Tibial artery (tissue), 4 donors: Measurements from ENCODE around the gene NTN4.

Experiments
- DNase-seq, 2 donors: peaks; one replicate each; pipeline ENCODE4 v3.0.0-alpha.2; 2019
- H3K27ac ChIP-seq, 2 donors: fragments of 200-600 bp; sonication (generic) in 1 of 2; 1 replicate in 1 of 2; 2 replicates in 1 of 2; pipeline ENCODE4 v1.5.1; 2018 to 2019; ENCODE audit warnings: mild to moderate bottlenecking in 1 of 2
- H3K27me3 ChIP-seq, 2 donors: fragments of 200-600 bp; sonication (generic) in 1 of 2; one replicate each; pipeline versions ENCODE4 v1.5.1 to v1.6.0; 2016 to 2019
- H3K36me3 ChIP-seq, 3 donors: fragments of 200-600 bp; sonication (generic) in 2 of 3; one replicate each; pipeline ENCODE4 v1.5.1; 2016 to 2019; ENCODE audit warnings: mild to moderate bottlenecking in 2 of 3
- H3K4me1 ChIP-seq, 4 donors: fragments of 200-600 bp; sonication (generic) in 2 of 4; 1 replicate in 3 of 4; 2 replicates in 1 of 4; pipeline ENCODE4 v1.5.1; 2016 to 2019
- H3K4me3 ChIP-seq, 2 donors: fragments of 200-600 bp; sonication (generic) in 1 of 2; 1 replicate in 1 of 2; 2 replicates in 1 of 2; pipeline ENCODE4 v1.5.1; 2018 to 2019; ENCODE audit warnings: mild to moderate bottlenecking in 2 of 2
- H3K9me3 ChIP-seq, 3 donors: fragments of 200-600 bp; sonication (generic) in 1 of 3; one replicate each; pipeline ENCODE4 v1.5.1; 2016 to 2019
- CTCF ChIP-seq, 2 experiments: fragments of 200-600 bp in 1 of 2; fragments of 450-650 bp in 1 of 2; IDR thresholded peaks; one replicate each; pipeline ENCODE4 v1.5.1; 2017 to 2019; ENCODE audit warnings: antibody characterized with exemption in 2 of 2, mild to moderate bottlenecking in 1 of 2, moderate library complexity in 1 of 2
- intact Hi-C: fragments of 100-400 bp; cut with DNase I; formaldehyde crosslinking; loops from one replicate; pipeline ENCODE4 v1.15.0; 2023; ENCODE audit warnings: low total_unique reads

Gene NTN4

GRCh38 chr12:95651681-95652080 is 138.9 kb downstream of the NTN4 start:
- Histone ChIP-seq H3K4me1 (peaks cover 0 to 47% (median 23%) of the 10 kb centered on the region in 4 donors), H3K27ac (no peak overlapping the region), H3K9me3 (no peaks in the 10 kb centered on the region), H3K4me3 (no peak overlapping the region), H3K27me3 (no peaks in the 10 kb centered on the region), H3K36me3 (no peaks in the 10 kb centered on the region)
- intact Hi-C loops: no loop called here
- no peak for DNase-seq
- no peak for TF ChIP-seq CTCF (IDR thresholded peaks at IDR 0.05)

- peak in 1 of 2 donors; percentile 72 for DNase-seq
- no peaks in the 10 kb centered on the region for H3K9me3 ChIP-seq
- no peak overlapping the region for H3K4me3 ChIP-seq
- H3K27me3 ChIP-seq: no peaks in the 10 kb centered on the region
- TF ChIP-seq CTCF (IDR thresholded peaks at IDR 0.05): no peak
- H3K4me1 ChIP-seq: peaks cover 0 to 54% (median 24%) of the 10 kb centered on the region in 4 donors
- no peaks in the 10 kb centered on the region for H3K36me3 ChIP-seq
- intact Hi-C loops: no loop called here
- peak overlapping the region in 1 of 2 donors; percentile 50 for H3K27ac ChIP-seq
These were observed 141.4 kb downstream of the NTN4 start for GRCh38 chr12:95648990-95649791.

GRCh38 chr12:95646781-95647190 is 143.8 kb downstream of the NTN4 start:
- Histone ChIP-seq H3K4me3 (peak overlapping the region; percentile 12 to 15), H3K27me3 (no peaks in the 10 kb centered on the region), H3K36me3 (no peaks in the 10 kb centered on the region), H3K4me1 (peaks cover 0 to 34% (median 17%) of the 10 kb centered on the region in 4 donors), H3K27ac (peak overlapping the region in 1 of 2 donors; percentile 34), H3K9me3 (no peaks in the 10 kb centered on the region)
- DNase-seq: no peak
- no peak for TF ChIP-seq CTCF (IDR thresholded peaks at IDR 0.05)
- intact Hi-C loops: no loop called here

- H3K4me3 ChIP-seq: no peak overlapping the region
- intact Hi-C loops: no loop called here
These were observed 147.3 kb downstream of the NTN4 start for GRCh38 chr12:95643256-95643655.

GRCh38 chr12:95642583-95642982 is 148.0 kb downstream of the NTN4 start:
- no peaks in the 10 kb centered on the region for H3K36me3 ChIP-seq
- no peak for DNase-seq
- peaks cover 0 to 15% (median 6%) of the 10 kb centered on the region in 4 donors for H3K4me1 ChIP-seq
- no peak for TF ChIP-seq CTCF (IDR thresholded peaks at IDR 0.05)
- intact Hi-C loops: no loop called here
- no peaks in the 10 kb centered on the region for H3K27me3 ChIP-seq
- no peak overlapping the region for H3K27ac ChIP-seq
- no peak overlapping the region for H3K4me3 ChIP-seq
- H3K9me3 ChIP-seq: no peaks in the 10 kb centered on the region

More at GRCh38 chr12:95643256-95643655, 147.3 kb downstream of the NTN4 start:
- Histone ChIP-seq H3K4me1 (peaks cover 0 to 16% (median 7%) of the 10 kb centered on the region in 4 donors), H3K27ac (no peak overlapping the region), H3K27me3 (no peaks in the 10 kb centered on the region), H3K36me3 (no peaks in the 10 kb centered on the region), H3K9me3 (no peaks in the 10 kb centered on the region)
- TF ChIP-seq CTCF (IDR thresholded peaks at IDR 0.05): no peak
- DNase-seq: no peak
